CD14-positive monocyte (primary cell): ENCODE data around the gene USP34. TPM values are rescaled to one million over a fixed set of nuclear protein-coding genes. Genes with fewer than 3 reads are reported as not detected.
A peak's percentile ranks its signal among the peaks of the same experiment; 100 is the strongest.
"Not testable (repeated sequence)": the region's sequence is repeated elsewhere in the genome, so short reads cannot be mapped to it uniquely, and the experiment has no call there.

ENCODE experiments used
- DNase-seq, 3 donors: peaks; one replicate each; pipeline ENCODE4 v3.0.0-alpha.2; 2011 to 2022
- H2AFZ ChIP-seq: 2 replicates; pipeline ENCODE4 v1.6.0; 2012; ENCODE audit warnings: mild to moderate bottlenecking, low read depth, low read length, inconsistent platforms; ENCODE audit not compliant: insufficient read depth, poor library complexity, severe bottlenecking
- H3K27ac ChIP-seq, 2 donors: 1 replicate in 1 of 2; 2 replicates in 1 of 2; pipeline ENCODE4 v1.5.1; 2012 to 2013; ENCODE audit warnings: low read length in 2 of 2, control low read depth in 1 of 2, inconsistent platforms in 1 of 2, low read depth in 1 of 2, mild to moderate bottlenecking in 1 of 2
- H3K27me3 ChIP-seq, 2 donors: one replicate each; pipeline versions ENCODE4 v1.6.0 to v1.6.1; 2011 to 2013; ENCODE audit warnings: low read length in 2 of 2; ENCODE audit not compliant: control insufficient read depth in 2 of 2, insufficient read depth in 2 of 2
- H3K36me3 ChIP-seq, 2 donors: replicated peaks in 1 of 2; 1 replicate in 1 of 2; 2 replicates in 1 of 2; pipeline versions ENCODE4 v1.5.1 to v1.6.1; 2012 to 2013; ENCODE audit warnings: low read length in 2 of 2, control low read depth in 1 of 2, inconsistent platforms in 1 of 2, mild to moderate bottlenecking in 1 of 2; ENCODE audit not compliant: insufficient read depth in 2 of 2, control insufficient read depth in 1 of 2
- H3K4me1 ChIP-seq, 2 donors: 1 replicate in 1 of 2; 2 replicates in 1 of 2; pipeline versions ENCODE4 v1.5.1 to v1.6.1; 2012 to 2013; ENCODE audit warnings: low read length in 2 of 2, control low read depth in 1 of 2, inconsistent platforms in 1 of 2, mild to moderate bottlenecking in 1 of 2, moderate library complexity in 1 of 2; ENCODE audit not compliant: insufficient read depth in 2 of 2, control insufficient read depth in 1 of 2
- H3K4me2 ChIP-seq: replicated peaks from 2 replicates; pipeline ENCODE3; 2012; ENCODE audit warnings: low read length, moderate library complexity, mild to moderate bottlenecking; ENCODE audit not compliant: poor library complexity, severe bottlenecking; ENCODE audit errors: extremely low read depth
- H3K4me3 ChIP-seq, 3 experiments: fragments of 200-600 bp in 1 of 3; sonication (generic) in 1 of 3; replicated peaks in 1 of 3; 1 replicate in 2 of 3; 2 replicates in 1 of 3; pipeline ENCODE4 v1.5.1; 2011 to 2013; ENCODE audit warnings: low read length in 3 of 3, mild to moderate bottlenecking in 3 of 3, control low read depth in 2 of 3, low read depth in 2 of 3, inconsistent platforms in 1 of 3, moderate library complexity in 1 of 3
- H3K79me2 ChIP-seq: 2 replicates; pipeline ENCODE4 v1.6.0; 2012; ENCODE audit warnings: mild to moderate bottlenecking, control low read depth, inconsistent platforms, low read length, moderate library complexity; ENCODE audit not compliant: insufficient read depth
- H3K9ac ChIP-seq: 2 replicates; pipeline ENCODE4 v1.6.0; 2017; ENCODE audit warnings: low read length, mild to moderate bottlenecking; ENCODE audit not compliant: insufficient read depth, poor library complexity, severe bottlenecking
- H3K9me3 ChIP-seq, 2 donors: replicated peaks in 1 of 2; 1 replicate in 1 of 2; 2 replicates in 1 of 2; pipeline versions ENCODE4 v1.5.1 to v1.6.1; 2012 to 2013; ENCODE audit warnings: low read length in 2 of 2, control low read depth in 1 of 2; ENCODE audit not compliant: control insufficient read depth in 1 of 2, insufficient read depth in 1 of 2
- H4K20me1 ChIP-seq: 2 replicates; pipeline ENCODE4 v1.6.0; 2012; ENCODE audit warnings: mild to moderate bottlenecking, low read length, control low read depth, moderate library complexity; ENCODE audit not compliant: insufficient read depth
- H3K27ac Mint-ChIP-seq, 7 donors: one replicate each; pipeline ENCODE4 v1.8.0; 2020; ENCODE audit warnings: mild to moderate bottlenecking in 7 of 7, mixed read lengths in 7 of 7, moderate library complexity in 6 of 7, inconsistent platforms in 2 of 7
- H3K27me3 Mint-ChIP-seq, 3 donors: one replicate each; pipeline ENCODE4 v1.8.0; 2021 to 2022; ENCODE audit warnings: low read depth in 3 of 3, mild to moderate bottlenecking in 3 of 3, mixed read lengths in 3 of 3, moderate library complexity in 3 of 3, inconsistent platforms in 1 of 3
- H3K36me3 Mint-ChIP-seq, 2 donors: one replicate each; pipeline ENCODE4 v1.8.0; 2020; ENCODE audit warnings: mixed read lengths in 2 of 2, inconsistent platforms in 1 of 2, mild to moderate bottlenecking in 1 of 2
- H3K4me1 Mint-ChIP-seq: one replicate; pipeline ENCODE4 v1.8.0; 2020; ENCODE audit warnings: mild to moderate bottlenecking, mixed read lengths
- H3K4me3 Mint-ChIP-seq, 2 donors: one replicate each; pipeline ENCODE4 v1.8.0; 2020; ENCODE audit warnings: mild to moderate bottlenecking in 2 of 2, mixed read lengths in 2 of 2, moderate library complexity in 1 of 2
- H3K9me3 Mint-ChIP-seq, 7 donors: one replicate each; pipeline ENCODE4 v1.8.0; 2020 to 2022; ENCODE audit warnings: mixed read lengths in 7 of 7, mild to moderate bottlenecking in 6 of 7, moderate library complexity in 6 of 7, inconsistent platforms in 2 of 7
- CTCF ChIP-seq: fragments of 200-600 bp; IDR thresholded peaks from one replicate; pipeline ENCODE4 v1.8.0; 2022; ENCODE audit warnings: antibody characterized with exemption, mild to moderate bottlenecking
- WGBS: methylation state at CpG from one replicate; pipeline ENCODE4 v1.1.5; 2013; ENCODE audit warnings: missing lambda C conversion rate; ENCODE audit not compliant: insufficient coverage; 5-methylcytosine and 5-hydroxymethylcytosine counted together
- intact Hi-C, 2 donors: fragments of 100-400 bp; cut with micrococcal nuclease; formaldehyde crosslinking; loops; one replicate each; pipeline versions ENCODE4 v1.15.0 to v1.15.1; 2023
- polyA plus RNA-seq, 3 donors: library from polyadenylated mRNA; depleted of rRNA in 1 of 3; unstranded in 2 of 3; stranded (reverse) in 1 of 3; fragments of 300-500 nt in 2 of 3; fragments of >200 nt in 1 of 3; fragmentation: Illumina TruSeq in 2 of 3; gene quantifications; 1 replicate in 2 of 3; 2 replicates in 1 of 3; pipeline ENCODE4 v1.2.3, GENCODE V29; 2012 to 2021

Gene USP34
- polyA plus RNA-seq, 3 donors: 2.8 to 47.2 (median 5.9) TPM

- intact Hi-C loops: no loop called here
- no peak for TF ChIP-seq CTCF
- H3K9me3 ChIP-seq: no peaks in the 10 kb centered on the region
- H3K4me3 ChIP-seq: no peak overlapping the region
- DNase-seq: no peak
- no peak overlapping the region for H3K4me3 Mint-ChIP-seq
- peak overlapping the region in 1 of 2 donors; percentile 31 for H3K27ac ChIP-seq
- no peak overlapping the region for H2AFZ ChIP-seq
- no peaks in the 10 kb centered on the region for H3K4me1 ChIP-seq
- H3K27me3 Mint-ChIP-seq: no peaks in the 10 kb centered on the region
- no peak overlapping the region for H3K4me2 ChIP-seq
- H3K36me3 ChIP-seq: peaks cover 56 to 66% of the 10 kb centered on the region in 2 donors
- H3K79me2 ChIP-seq: peaks cover 20% of the 10 kb centered on the region
- H3K36me3 Mint-ChIP-seq: peaks cover 37 to 65% of the 10 kb centered on the region in 2 donors
- WGBS: 93% methylated on average over 3 of the region's 6 CpGs
- H4K20me1 ChIP-seq: peaks cover 25% of the 10 kb centered on the region
- no peaks in the 10 kb centered on the region for H3K27me3 ChIP-seq
- H3K9me3 Mint-ChIP-seq: no peaks in the 10 kb centered on the region
- H3K9ac ChIP-seq: no peak overlapping the region
- H3K4me1 Mint-ChIP-seq: no peaks in the 10 kb centered on the region
- H3K27ac Mint-ChIP-seq: no peak overlapping the region
Observed at GRCh38 chr2:61478086-61478485, 7.2 kb upstream of the USP34 start.

- H3K4me1 Mint-ChIP-seq, H3K4me1 ChIP-seq, intact Hi-C loops, H3K4me3 ChIP-seq, H2AFZ ChIP-seq, H3K27me3 Mint-ChIP-seq, H3K27me3 ChIP-seq, H3K4me2 ChIP-seq, H3K9ac ChIP-seq, H3K4me3 Mint-ChIP-seq, H3K9me3 Mint-ChIP-seq, H3K9me3 ChIP-seq, DNase-seq: not testable (repeated sequence)
- Histone ChIP-seq H3K27ac (peak overlapping the region in 1 of 2 donors; percentile 31), H4K20me1 (peaks cover 20% of the 10 kb centered on the region), H3K79me2 (peaks cover 18% of the 10 kb centered on the region), H3K36me3 (peaks cover 46 to 56% of the 10 kb centered on the region in 2 donors)
- peaks cover 27 to 55% of the 10 kb centered on the region in 2 donors for H3K36me3 Mint-ChIP-seq
- 95% methylated on average over 4 of the region's 12 CpGs for WGBS
- peak overlapping the region in 4 of 7 donors; percentile 27 to 77 (median 61) for H3K27ac Mint-ChIP-seq
Observed at GRCh38 chr2:61476929-61477589, 6.2 kb upstream of the USP34 start.
